Measurements from ENCODE around the gene FANCC. TPM values are rescaled to one million over a fixed set of nuclear protein-coding genes. Genes with fewer than 3 reads are reported as not detected.

Gene FANCC
- total and polyA plus RNA-seq, 2 of the 8 experiments (the other 6 are each of a cell fraction or from before 2014, with no cell fraction given): 7.8 to 15.2 TPM

GRCh38 chr9:95272830-95273229 lies 44.7 kb downstream of the FANCC start:
- no peak overlapping the region for H3K14ac ChIP-seq (ENCODE audit: insufficient read length)
- WGBS, 2 experiments (ENCODE audit: extremely low coverage in 1 of 2, insufficient coverage in 1 of 2, insufficient read length in 1 of 2, insufficient replicate concordance in 2 of 2, low coverage in 1 of 2, low lambda C conversion rate in 2 of 2, missing lambda C conversion rate in 1 of 2): 92% methylated on average over 8 of the region's 8 CpGs; no CpG with 5 or more reads in 1 of the 2 experiments
- no peaks in the 10 kb centered on the region for H3K27me3 ChIP-seq (replicated peaks in 1 of 4; ENCODE audit: control insufficient read depth in 3 of 4, extremely low read depth in 1 of 4, insufficient read depth in 3 of 4, low read length in 3 of 4)
- H2AFZ ChIP-seq (ENCODE audit: low read length): no peak overlapping the region
- no peak overlapping the region for H2BK15ac ChIP-seq (ENCODE audit: low read length)
- H3K18ac ChIP-seq (ENCODE audit: extremely low read depth, low read length): no peak overlapping the region
- H2BK20ac ChIP-seq (ENCODE audit: low read length): no peak overlapping the region
- no peak overlapping the region for H3K23ac ChIP-seq (ENCODE audit: insufficient read length)
- H3K9me3 ChIP-seq (ENCODE audit: insufficient read depth in 2 of 2, low read depth in 1 of 2, low read length in 1 of 2): no peaks in the 10 kb centered on the region; a peak in 1 of 4 replicates
- no peaks in the 10 kb centered on the region; a peak in 1 of 7 replicates for H3K4me1 ChIP-seq (replicated peaks in 1 of 4; ENCODE audit: control insufficient read depth in 3 of 4, insufficient read depth in 4 of 4, low read length in 3 of 4)
- DNase-seq (ENCODE audit: low read depth in 1 of 2, low spot score in 2 of 2) (no peak), FAIRE-seq (no peak)
- no peaks in the 10 kb centered on the region; the same call in 1 of the 2 replicates for H3K79me1 ChIP-seq (ENCODE audit: low read depth, low read length)
- no peaks in the 10 kb centered on the region for H4K20me1 ChIP-seq (replicated peaks in 1 of 2; ENCODE audit: control insufficient read depth in 1 of 2, insufficient read depth in 2 of 2, low read length in 2 of 2)
- H4K8ac ChIP-seq (ENCODE audit: extremely low read depth, insufficient read depth, low read length): no peak overlapping the region
- H2BK5ac ChIP-seq (ENCODE audit: low read depth, low read length): no peak overlapping the region
- CTCF ChIA-PET (ENCODE audit: partially characterized antibody): no interaction called here
- no peak overlapping the region for H2BK12ac ChIP-seq (ENCODE audit: low read depth, low read length)
- POLR2A ChIA-PET (ENCODE audit: partially characterized antibody): no interaction called here
- peaks cover 0 to 4% of the 10 kb centered on the region in 2 experiments; a peak in 1 of 4 replicates for H3K79me2 ChIP-seq (ENCODE audit: control insufficient read depth in 1 of 2, insufficient read depth in 2 of 2, low read length in 2 of 2)
- no peak overlapping the region for H3K9ac ChIP-seq (replicated peaks in 1 of 4; ENCODE audit: extremely low read depth in 1 of 4, low read depth in 3 of 4, low read length in 3 of 4)
- H3K4me3 ChIP-seq (ENCODE audit: extremely low read depth in 1 of 4, insufficient read depth in 2 of 4, low read depth in 3 of 4, low read length in 4 of 4): no peak overlapping the region
- no peak overlapping the region for H4K91ac ChIP-seq (replicated peaks; ENCODE audit: insufficient read length, low read length)
- H3K56ac ChIP-seq (replicated peaks; ENCODE audit: insufficient read length, low read depth, low read length): no peak overlapping the region
- H2AK5ac ChIP-seq (ENCODE audit: low read depth, low read length): no peak overlapping the region
- no peak overlapping the region for H3K4ac ChIP-seq (replicated peaks; ENCODE audit: insufficient read length, low read depth, low read length)
- no peak overlapping the region for H2BK120ac ChIP-seq (replicated peaks; ENCODE audit: low read depth, low read length)
- no peak overlapping the region for H4K5ac ChIP-seq (ENCODE audit: insufficient read length, low read depth, low read length)
- H3K36me3 ChIP-seq (ENCODE audit: control insufficient read depth in 2 of 4, insufficient read depth in 4 of 4, low read length in 3 of 4): no peaks in the 10 kb centered on the region; a peak in 1 of 8 replicates
- H3K23me2 ChIP-seq (ENCODE audit: low read depth, low read length): no peaks in the 10 kb centered on the region
- H3K4me2 ChIP-seq (ENCODE audit: insufficient read depth in 1 of 2, low read depth in 2 of 2, low read length in 2 of 2): no peak overlapping the region
- no peak overlapping the region for H3K27ac ChIP-seq (ENCODE audit: low read depth, low read length)
- no peak for TF ChIP-seq BACH1 (IDR thresholded peaks at IDR 0.05; ENCODE audit: low read length)
- no peak for TF ChIP-seq KDM4A (IDR thresholded peaks at IDR 0.05; ENCODE audit: low read depth, low read length, severe bottlenecking)
- no peak for TF ChIP-seq CREB1 (IDR thresholded peaks at IDR 0.05)
- no peak for TF ChIP-seq RXRA (IDR thresholded peaks at IDR 0.05; ENCODE audit: insufficient read depth, low read depth, low read length)
- TF ChIP-seq EGR1 (IDR thresholded peaks at IDR 0.05; ENCODE audit: borderline replicate concordance, low read depth, low read length): no peak
